ENCODE results near the gene DHTKD1.
"Not testable (repeated sequence)": the region's sequence is repeated elsewhere in the genome, so short reads cannot be mapped to it uniquely, and the experiment has no call there.

The DHTKD1 gene

GRCh38 chr10:12063483-12063818, 5.3 kb upstream of the DHTKD1 start:
- no peak for DNase-seq

- DNase-seq = peak; percentile 54
These were observed 1.4 kb upstream of the DHTKD1 start for GRCh38 chr10:12067336-12067735.

- DNase-seq = not testable (repeated sequence)
These were observed 2.7 kb downstream of the DHTKD1 start for GRCh38 chr10:12071441-12071840.

- no peak for DNase-seq
These were observed 4.8 kb downstream of the DHTKD1 start for GRCh38 chr10:12073526-12073925.

GRCh38 chr10:12077580-12078180, 8.9 kb downstream of the DHTKD1 start:
- DNase-seq = no peak

- no peak for DNase-seq
These were observed 12.7 kb downstream of the DHTKD1 start for GRCh38 chr10:12081470-12081869.

- DNase-seq = peak; percentile 19
These were observed 13.3 kb downstream of the DHTKD1 start for GRCh38 chr10:12081879-12082557.

- no peak for DNase-seq
These were observed 20.2 kb downstream of the DHTKD1 start for GRCh38 chr10:12088919-12089318.

GRCh38 chr10:12091421-12091820, 22.7 kb downstream of the DHTKD1 start:
- no peak for DNase-seq

- not testable (repeated sequence) for DNase-seq
These were observed 28.6 kb downstream of the DHTKD1 start for GRCh38 chr10:12097361-12097760.

- no peak for DNase-seq
These were observed 29.0 kb downstream of the DHTKD1 start for GRCh38 chr10:12097791-12098190.

- DNase-seq = no peak
These were observed 30.2 kb downstream of the DHTKD1 start for GRCh38 chr10:12098966-12099365.

GRCh38 chr10:12103802-12104201, 35.0 kb downstream of the DHTKD1 start:
- no peak for DNase-seq

GRCh38 chr10:12107781-12108180, 39.0 kb downstream of the DHTKD1 start:
- no peak for DNase-seq

GRCh38 chr10:12109286-12109685, 40.5 kb downstream of the DHTKD1 start:
- no peak for DNase-seq

GRCh38 chr10:12111528-12111927, 42.8 kb downstream of the DHTKD1 start:
- no peak for DNase-seq

GRCh38 chr10:12113627-12114026, 44.9 kb downstream of the DHTKD1 start:
- DNase-seq = no peak

- DNase-seq = no peak
These were observed 52.9 kb downstream of the DHTKD1 start for GRCh38 chr10:12121673-12122072.

GRCh38 chr10:12129222-12130111, 60.7 kb downstream of the DHTKD1 start, which contains the start of gene SEC61A2:
Gene SEC61A2 (plus strand): TSS chr10:12129677. CDS start chr10:12129788, 111 bp downstream.
- DNase-seq = peak; percentile 94

GRCh38 chr10:12130237-12130872, 61.6 kb downstream of the DHTKD1 start:
- DNase-seq = peak; percentile 81

GRCh38 chr10:12135631-12136030, 66.9 kb downstream of the DHTKD1 start:
- no peak for DNase-seq

- DNase-seq = no peak
These were observed 71.3 kb downstream of the DHTKD1 start for GRCh38 chr10:12140038-12140437.

GRCh38 chr10:12144538-12144937, 75.8 kb downstream of the DHTKD1 start:
- no peak for DNase-seq

Measured in fibroblast of skin of scalp (primary cell).